Hepatocyte (in vitro differentiated cells): ENCODE data around the gene PSD2. TPM values are rescaled to one million over a fixed set of nuclear protein-coding genes. Genes with fewer than 3 reads are reported as not detected.
A peak's percentile ranks its signal among the peaks of the same experiment; 100 is the strongest.

Experiments
- DNase-seq: peaks from one replicate; pipeline ENCODE4 v3.0.0-alpha.2; 2016; ENCODE audit warnings: low spot score
- H2AFZ ChIP-seq: fragments of 200-600 bp; sonication (generic); 2 replicates; pipeline ENCODE4 v1.6.0; 2016; ENCODE audit warnings: antibody characterized with exemption, mild to moderate bottlenecking
- H3K27ac ChIP-seq: fragments of 200-600 bp; sonication (generic); 2 replicates; pipeline ENCODE4 v1.5.1; 2016; ENCODE audit warnings: mild to moderate bottlenecking
- H3K27me3 ChIP-seq: fragments of 200-600 bp; sonication (generic); 2 replicates; pipeline ENCODE4 v1.6.1; 2016
- H3K36me3 ChIP-seq: fragments of 200-600 bp; sonication (generic); replicated peaks from 2 replicates; pipeline ENCODE4 v1.5.1; 2016; ENCODE audit warnings: low read depth; ENCODE audit not compliant: insufficient read depth
- H3K4me1 ChIP-seq: fragments of 200-600 bp; sonication (generic); 2 replicates; pipeline ENCODE4 v1.5.1; 2016; ENCODE audit warnings: mild to moderate bottlenecking, moderate library complexity; ENCODE audit not compliant: insufficient read depth
- H3K4me2 ChIP-seq: fragments of 200-600 bp; sonication (generic); 2 replicates; pipeline ENCODE4 v1.6.0; 2016
- H3K4me3 ChIP-seq: fragments of 200-600 bp; sonication (generic); 2 replicates; pipeline ENCODE4 v1.5.1; 2016; ENCODE audit warnings: mild to moderate bottlenecking
- H3K79me2 ChIP-seq: fragments of 200-600 bp; sonication (generic); 2 replicates; pipeline ENCODE4 v1.6.0; 2017; ENCODE audit warnings: mild to moderate bottlenecking
- H3K9me2 ChIP-seq: fragments of 200-600 bp; sonication (generic); replicated peaks from 2 replicates; pipeline ENCODE4 v1.6.0; 2017; ENCODE audit warnings: mild to moderate bottlenecking; ENCODE audit not compliant: insufficient read depth
- H3K9me3 ChIP-seq: fragments of 200-600 bp; sonication (generic); 2 replicates; pipeline ENCODE4 v1.5.1; 2016; ENCODE audit warnings: low read depth, mild to moderate bottlenecking
- H4K20me1 ChIP-seq: fragments of 200-600 bp; sonication (generic); 2 replicates; pipeline ENCODE4 v1.6.0; 2016; ENCODE audit warnings: mild to moderate bottlenecking; ENCODE audit not compliant: insufficient read depth, poor library complexity, severe bottlenecking
- EZH2 ChIP-seq: fragments of 200-600 bp; sonication (generic); IDR thresholded peaks from 2 replicates; pipeline ENCODE4 v1.6.1; 2016; ENCODE audit warnings: antibody characterized with exemption, mild to moderate bottlenecking, borderline replicate concordance
- EZH2phosphoT487 ChIP-seq: fragments of 200-600 bp; sonication (generic); IDR thresholded peaks from one replicate; pipeline ENCODE4 v1.6.1; 2018; ENCODE audit warnings: antibody characterized with exemption, mild to moderate bottlenecking, low read depth, moderate library complexity; ENCODE audit not compliant: unreplicated experiment, severe bottlenecking
- WGBS: methylation state at CpG from one replicate; pipeline ENCODE4 v1.1.6; 2016; ENCODE audit warnings: low lambda C conversion rate; ENCODE audit errors: missing lambda C conversion rate; 5-methylcytosine and 5-hydroxymethylcytosine counted together
- polyA plus RNA-seq: library from polyadenylated mRNA; unstranded; fragments of >200 nt; fragmentation: Nextera tagmentation; extraction: Ambion mirVana; gene quantifications from 2 replicates; pipeline ENCODE4 v1.2.1, GENCODE V29; 2016
- total RNA-seq: library from RNA; depleted of rRNA; stranded (reverse); fragments of >200 nt; gene quantifications from 2 replicates; pipeline ENCODE4 v1.2.3, GENCODE V29; 2014
- TF ChIP-seq, protein P1 (sequence below): fragments of 200-600 bp; sonication (generic); IDR thresholded peaks from 2 replicates; pipeline ENCODE4 v1.5.1; 2016; ENCODE audit warnings: antibody characterized with exemption, mild to moderate bottlenecking; ENCODE audit not compliant: poor library complexity

Gene PSD2
- total and polyA plus RNA-seq, 2 experiments from 2014 or later: not detected

GRCh38 chr5:139844472-139845145 is 49.0 kb downstream of the PSD2 start:
- no peaks in the 10 kb centered on the region for H3K9me3 ChIP-seq
- no peak overlapping the region for H3K27ac ChIP-seq
- peaks cover 50% of the 10 kb centered on the region for H3K27me3 ChIP-seq
- H3K4me1 ChIP-seq: peaks cover 5% of the 10 kb centered on the region
- H3K4me2 ChIP-seq: no peak overlapping the region
- no peaks in the 10 kb centered on the region for H3K9me2 ChIP-seq
- DNase-seq: peak; percentile 79
- no peak overlapping the region for H3K4me3 ChIP-seq
- H3K36me3 ChIP-seq: no peaks in the 10 kb centered on the region
- no peak for TF ChIP-seq EZH2
- TF ChIP-seq, protein P1, sequence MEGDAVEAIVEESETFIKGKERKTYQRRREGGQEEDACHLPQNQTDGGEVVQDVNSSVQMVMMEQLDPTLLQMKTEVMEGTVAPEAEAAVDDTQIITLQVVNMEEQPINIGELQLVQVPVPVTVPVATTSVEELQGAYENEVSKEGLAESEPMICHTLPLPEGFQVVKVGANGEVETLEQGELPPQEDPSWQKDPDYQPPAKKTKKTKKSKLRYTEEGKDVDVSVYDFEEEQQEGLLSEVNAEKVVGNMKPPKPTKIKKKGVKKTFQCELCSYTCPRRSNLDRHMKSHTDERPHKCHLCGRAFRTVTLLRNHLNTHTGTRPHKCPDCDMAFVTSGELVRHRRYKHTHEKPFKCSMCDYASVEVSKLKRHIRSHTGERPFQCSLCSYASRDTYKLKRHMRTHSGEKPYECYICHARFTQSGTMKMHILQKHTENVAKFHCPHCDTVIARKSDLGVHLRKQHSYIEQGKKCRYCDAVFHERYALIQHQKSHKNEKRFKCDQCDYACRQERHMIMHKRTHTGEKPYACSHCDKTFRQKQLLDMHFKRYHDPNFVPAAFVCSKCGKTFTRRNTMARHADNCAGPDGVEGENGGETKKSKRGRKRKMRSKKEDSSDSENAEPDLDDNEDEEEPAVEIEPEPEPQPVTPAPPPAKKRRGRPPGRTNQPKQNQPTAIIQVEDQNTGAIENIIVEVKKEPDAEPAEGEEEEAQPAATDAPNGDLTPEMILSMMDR: peak; percentile 72
- no peak for TF ChIP-seq EZH2phosphoT487
- H4K20me1 ChIP-seq: no peaks in the 10 kb centered on the region
- H2AFZ ChIP-seq: no peak overlapping the region
- no peaks in the 10 kb centered on the region for H3K79me2 ChIP-seq
- WGBS: 42% methylated on average over 18 of the region's 18 CpGs

GRCh38 chr5:139845846-139846681 is 50.5 kb downstream of the PSD2 start:
- 81% methylated on average over 18 of the region's 18 CpGs for WGBS
- peak; percentile 32 for DNase-seq
- no peak for TF ChIP-seq EZH2phosphoT487
- TF ChIP-seq, protein P1: no peak
- no peak for TF ChIP-seq EZH2
- Histone ChIP-seq H2AFZ (no peak overlapping the region), H3K27me3 (peaks cover 62% of the 10 kb centered on the region), H3K4me2 (no peak overlapping the region), H3K9me3 (no peaks in the 10 kb centered on the region), H3K36me3 (no peaks in the 10 kb centered on the region), H3K79me2 (no peaks in the 10 kb centered on the region), H3K9me2 (no peaks in the 10 kb centered on the region), H3K4me1 (peaks cover 5% of the 10 kb centered on the region), H4K20me1 (no peaks in the 10 kb centered on the region), H3K4me3 (no peak overlapping the region), H3K27ac (no peak overlapping the region)

DNA sequence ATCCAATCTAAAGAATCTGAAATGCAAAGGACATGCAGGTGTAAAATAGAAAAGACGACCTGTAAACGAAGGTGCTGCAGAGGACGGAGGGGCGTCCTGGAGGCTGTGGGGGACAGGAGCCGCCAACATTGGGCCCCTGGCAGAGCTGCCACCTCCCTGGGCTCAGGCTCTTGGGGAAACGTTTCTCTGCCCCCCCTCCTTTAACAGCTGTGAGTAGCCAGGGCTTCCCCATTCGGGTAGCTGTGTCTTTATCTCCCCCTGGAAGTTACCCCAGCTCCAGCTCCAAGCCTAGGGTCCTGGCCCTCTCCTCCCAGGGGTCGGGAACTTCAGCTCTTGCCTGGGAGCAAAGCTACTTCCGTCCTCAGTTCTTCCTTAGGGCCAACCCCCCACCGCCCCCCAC is 51.5 kb downstream of the PSD2 start:
- H3K79me2 ChIP-seq: no peaks in the 10 kb centered on the region
- no peaks in the 10 kb centered on the region for H3K9me3 ChIP-seq
- peaks cover 56% of the 10 kb centered on the region for H3K27me3 ChIP-seq
- H3K27ac ChIP-seq: no peak overlapping the region
- H3K9me2 ChIP-seq: no peaks in the 10 kb centered on the region
- H3K4me1 ChIP-seq: peaks cover 5% of the 10 kb centered on the region
- no peak overlapping the region for H2AFZ ChIP-seq
- 64% methylated on average over 9 of the region's 10 CpGs for WGBS
- no peaks in the 10 kb centered on the region for H3K36me3 ChIP-seq
- peak overlapping the region; percentile 91 for H3K4me2 ChIP-seq
- no peak overlapping the region for H3K4me3 ChIP-seq
- TF ChIP-seq EZH2phosphoT487 (no peak), EZH2 (no peak)
- TF ChIP-seq, protein P1: no peak
- no peak for DNase-seq
- no peaks in the 10 kb centered on the region for H4K20me1 ChIP-seq
